HAP-1 (cell line): Measurements from ENCODE around the gene FAM83C.
"Not testable (repeated sequence)": the region's sequence is repeated elsewhere in the genome, so short reads cannot be mapped to it uniquely, and the experiment has no call there.

Experiments
- DNase-seq, 2 experiments: peaks; one replicate each; pipeline ENCODE4 v3.0.0-alpha.2; 2016 to 2020; ENCODE audit warnings: low spot score in 2 of 2
- H3K27me3 ChIP-seq: fragments of 250-450 bp; sonication (Bioruptor Pico); 2 replicates; pipeline ENCODE4 v1.5.1; 2020; ENCODE audit warnings: low read depth, mild to moderate bottlenecking, moderate library complexity
- H3K36me3 ChIP-seq: fragments of 250-450 bp; sonication (Bioruptor Pico); replicated peaks from 2 replicates; pipeline ENCODE4 v1.5.1; 2020; ENCODE audit warnings: mild to moderate bottlenecking
- H3K4me1 ChIP-seq: fragments of 250-450 bp; sonication (Bioruptor Pico); 2 replicates; pipeline ENCODE4 v1.5.1; 2020; ENCODE audit warnings: mild to moderate bottlenecking
- H3K4me3 ChIP-seq: fragments of 250-450 bp; sonication (Bioruptor Pico); 2 replicates; pipeline ENCODE4 v1.5.1; 2020; ENCODE audit warnings: mild to moderate bottlenecking, moderate library complexity
- H3K9me3 ChIP-seq: fragments of 250-450 bp; sonication (Bioruptor Pico); 2 replicates; pipeline ENCODE4 v1.5.1; 2020; ENCODE audit warnings: mild to moderate bottlenecking, moderate library complexity
- in situ Hi-C: fragments of 300-500 bp; cut with MboI; formaldehyde crosslinking; loops from 3 replicates; pipeline ENCODE4 v1.14.3; 2020; ENCODE audit warnings: low sequenced_read_pairs, inconsistent platforms, mixed read lengths

FAM83C gene

GRCh38 chr20:35326740-35327073 is 34.5 kb upstream of the FAM83C start:
- in situ Hi-C loops = no loop called here
- H3K36me3 ChIP-seq = peaks cover 3% of the 10 kb centered on the region; the same call in 1 of the 2 replicates

GRCh38 chr20:35326021-35326739 is 34.0 kb upstream of the FAM83C start:
- H3K36me3 ChIP-seq = peaks cover 3% of the 10 kb centered on the region; the same call in 1 of the 2 replicates
- in situ Hi-C loops = no loop called here
- DNase-seq = no peak
- no peaks in the 10 kb centered on the region for H3K27me3 ChIP-seq
- no peaks in the 10 kb centered on the region for H3K4me1 ChIP-seq
- H3K4me3 ChIP-seq = no peak overlapping the region
- H3K9me3 ChIP-seq = no peaks in the 10 kb centered on the region

More at GRCh38 chr20:35326740-35327073, 34.5 kb upstream of the FAM83C start:
- H3K4me1 ChIP-seq = no peaks in the 10 kb centered on the region
- no peaks in the 10 kb centered on the region for H3K27me3 ChIP-seq
- no peak for DNase-seq
- no peak overlapping the region for H3K4me3 ChIP-seq
- no peaks in the 10 kb centered on the region; the same call in 1 of the 2 replicates for H3K9me3 ChIP-seq

- DNase-seq = no peak
- H3K27me3 ChIP-seq = no peaks in the 10 kb centered on the region
- H3K36me3 ChIP-seq = peaks cover 3% of the 10 kb centered on the region; the same call in 1 of the 2 replicates
- H3K9me3 ChIP-seq = no peaks in the 10 kb centered on the region
- H3K4me3 ChIP-seq = no peak overlapping the region
- in situ Hi-C loops = no loop called here
- no peaks in the 10 kb centered on the region for H3K4me1 ChIP-seq
These were observed 33.2 kb upstream of the FAM83C start for GRCh38 chr20:35325401-35325800.

- Histone ChIP-seq H3K27me3 (no peaks in the 10 kb centered on the region), H3K36me3 (peaks cover 3% of the 10 kb centered on the region; the same call in 1 of the 2 replicates), H3K4me3 (no peak overlapping the region), H3K9me3 (no peaks in the 10 kb centered on the region), H3K4me1 (no peaks in the 10 kb centered on the region)
- in situ Hi-C loops = no loop called here
- DNase-seq = no peak
These were observed 28.3 kb upstream of the FAM83C start for GRCh38 chr20:35320396-35321126.

- H3K36me3 ChIP-seq = peaks cover 3% of the 10 kb centered on the region; the same call in 1 of the 2 replicates
- H3K4me1 ChIP-seq = no peaks in the 10 kb centered on the region
- DNase-seq = no peak
- in situ Hi-C loops = no loop called here
- no peaks in the 10 kb centered on the region for H3K9me3 ChIP-seq
- H3K4me3 ChIP-seq = no peak overlapping the region
- no peaks in the 10 kb centered on the region for H3K27me3 ChIP-seq
These were observed 27.6 kb upstream of the FAM83C start for GRCh38 chr20:35319871-35320197.

- Histone ChIP-seq H3K9me3 (no peaks in the 10 kb centered on the region), H3K4me3 (no peak overlapping the region), H3K4me1 (no peaks in the 10 kb centered on the region), H3K36me3 (peaks cover 3% of the 10 kb centered on the region; the same call in 1 of the 2 replicates), H3K27me3 (no peaks in the 10 kb centered on the region)
- DNase-seq = no peak
- in situ Hi-C loops = no loop called here
These were observed 27.1 kb upstream of the FAM83C start for GRCh38 chr20:35319192-35319870.

GRCh38 chr20:35318502-35319157 is 26.4 kb upstream of the FAM83C start:
- H3K36me3 ChIP-seq = peaks cover 3% of the 10 kb centered on the region; the same call in 1 of the 2 replicates
- no peak for DNase-seq
- no peaks in the 10 kb centered on the region for H3K27me3 ChIP-seq
- no peaks in the 10 kb centered on the region for H3K4me1 ChIP-seq
- no peaks in the 10 kb centered on the region for H3K9me3 ChIP-seq
- no peak overlapping the region for H3K4me3 ChIP-seq
- in situ Hi-C loops = no loop called here

GRCh38 chr20:35317416-35318210 is 25.4 kb upstream of the FAM83C start:
- H3K27me3 ChIP-seq = no peaks in the 10 kb centered on the region
- no peaks in the 10 kb centered on the region for H3K9me3 ChIP-seq
- peaks cover 5% of the 10 kb centered on the region for H3K36me3 ChIP-seq
- in situ Hi-C loops = no loop called here
- H3K4me3 ChIP-seq = no peak overlapping the region
- DNase-seq = no peak
- H3K4me1 ChIP-seq = no peaks in the 10 kb centered on the region; the same call in 1 of the 2 replicates

GRCh38 chr20:35316086-35316485 is 23.9 kb upstream of the FAM83C start:
- in situ Hi-C loops = no loop called here
- DNase-seq = no peak
- H3K9me3 ChIP-seq = no peaks in the 10 kb centered on the region
- peaks cover 5% of the 10 kb centered on the region for H3K36me3 ChIP-seq
- no peaks in the 10 kb centered on the region; the same call in 1 of the 2 replicates for H3K4me1 ChIP-seq
- no peak overlapping the region for H3K4me3 ChIP-seq
- no peaks in the 10 kb centered on the region for H3K27me3 ChIP-seq

GRCh38 chr20:35315632-35316020 is 23.4 kb upstream of the FAM83C start:
- in situ Hi-C loops, H3K4me1 ChIP-seq, DNase-seq, H3K27me3 ChIP-seq, H3K4me3 ChIP-seq, H3K9me3 ChIP-seq, H3K36me3 ChIP-seq: not testable (repeated sequence)

GRCh38 chr20:35314816-35315631 is 22.8 kb upstream of the FAM83C start:
- Histone ChIP-seq H3K4me1 (no peaks in the 10 kb centered on the region; the same call in 1 of the 2 replicates), H3K4me3 (no peak overlapping the region), H3K36me3 (peaks cover 5% of the 10 kb centered on the region), H3K9me3 (no peaks in the 10 kb centered on the region), H3K27me3 (no peaks in the 10 kb centered on the region)
- DNase-seq = no peak
- in situ Hi-C loops = no loop called here

GRCh38 chr20:35312318-35312717 is 20.1 kb upstream of the FAM83C start:
- H3K4me3 ChIP-seq = no peak overlapping the region
- in situ Hi-C loops = no loop called here
- H3K36me3 ChIP-seq = peaks cover 5% of the 10 kb centered on the region
- H3K27me3 ChIP-seq = no peaks in the 10 kb centered on the region
- no peak for DNase-seq
- H3K4me1 ChIP-seq = no peaks in the 10 kb centered on the region; the same call in 1 of the 2 replicates
- no peaks in the 10 kb centered on the region for H3K9me3 ChIP-seq
